ENCODE data around the gene EHBP1L1.

Gene EHBP1L1

DNA sequence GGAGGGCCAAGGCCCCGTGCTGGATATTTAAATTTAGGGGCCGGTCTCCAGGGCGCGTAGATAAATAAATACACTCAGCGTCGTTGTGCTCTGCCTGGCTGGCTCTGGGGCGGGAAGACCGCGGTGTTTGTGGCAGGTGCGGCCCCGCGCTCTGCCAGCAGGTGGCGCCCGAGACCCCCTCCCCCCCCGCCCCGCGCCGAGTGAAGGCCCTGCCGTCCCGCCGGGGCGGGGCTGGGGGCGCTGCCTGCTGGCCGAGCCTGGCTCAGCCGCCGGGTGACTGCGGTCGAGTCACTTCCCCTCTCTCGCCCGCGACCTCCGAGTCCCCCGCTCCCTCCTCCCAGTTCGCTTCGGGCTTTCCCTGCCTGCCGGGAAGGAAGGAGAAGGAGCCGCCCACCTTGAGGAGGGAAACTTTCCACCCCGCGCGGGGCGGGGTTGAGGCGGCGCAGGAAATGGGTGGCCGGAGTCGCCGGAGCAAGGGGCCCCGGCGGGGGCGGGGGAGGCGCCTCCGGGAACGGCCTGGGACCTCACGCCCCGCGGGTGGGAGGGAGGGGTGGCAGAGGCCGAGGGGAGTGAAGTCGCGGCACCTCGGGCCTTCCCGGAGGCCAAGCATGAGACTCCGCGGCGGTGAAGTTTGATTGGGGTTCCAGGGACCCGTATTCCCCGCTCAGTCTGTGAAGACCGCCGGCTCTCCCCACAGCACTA lies 1.6 kb upstream of the EHBP1L1 start:
- TF ChIP-seq GATA2 (IDR thresholded peaks at IDR 0.05; ENCODE audit: low read depth, low read length) (no peak), GATA3 (IDR thresholded peaks at IDR 0.05; ENCODE audit: low read depth, low read length) (no peak)

DNA sequence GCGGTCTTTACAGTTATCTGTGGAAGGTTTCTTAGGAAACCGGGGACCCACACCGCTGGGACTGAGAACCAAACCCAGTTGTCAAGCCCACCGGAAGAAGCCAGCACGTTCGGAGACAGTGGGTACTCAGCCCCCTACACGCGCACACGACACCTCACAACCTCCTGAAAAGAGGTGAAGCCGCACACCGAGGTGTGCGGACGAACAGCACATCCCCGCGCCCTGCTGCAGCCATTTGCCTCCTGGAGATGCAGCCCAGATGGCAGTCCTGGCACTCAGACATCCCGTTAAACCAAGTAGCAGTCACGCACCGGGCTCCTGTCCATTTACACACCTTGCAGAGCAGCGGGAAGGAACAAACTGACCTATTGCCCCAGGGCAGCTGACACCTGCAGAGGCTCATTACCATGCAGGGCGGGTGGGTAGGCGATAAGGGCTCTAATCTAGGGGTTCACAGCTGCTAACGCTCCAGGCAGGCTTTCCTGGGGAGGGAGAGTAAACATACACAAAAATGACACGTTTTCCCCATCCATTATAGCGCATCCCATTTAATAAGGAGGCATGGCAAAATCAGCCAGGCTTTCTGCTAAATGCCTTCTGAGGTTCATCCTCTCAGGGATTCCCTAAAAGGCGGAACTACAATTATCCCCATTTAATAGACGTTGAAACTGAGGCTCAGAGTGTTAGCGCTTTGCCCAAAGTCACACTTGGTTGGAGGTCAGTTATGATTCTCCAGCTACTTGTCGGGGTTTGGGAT lies 864 bp upstream of the EHBP1L1 start:
- no peak for TF ChIP-seq GATA3 (IDR thresholded peaks at IDR 0.05; ENCODE audit: low read depth, low read length)
- no peak for TF ChIP-seq GATA2 (IDR thresholded peaks at IDR 0.05; ENCODE audit: low read depth, low read length)

DNA sequence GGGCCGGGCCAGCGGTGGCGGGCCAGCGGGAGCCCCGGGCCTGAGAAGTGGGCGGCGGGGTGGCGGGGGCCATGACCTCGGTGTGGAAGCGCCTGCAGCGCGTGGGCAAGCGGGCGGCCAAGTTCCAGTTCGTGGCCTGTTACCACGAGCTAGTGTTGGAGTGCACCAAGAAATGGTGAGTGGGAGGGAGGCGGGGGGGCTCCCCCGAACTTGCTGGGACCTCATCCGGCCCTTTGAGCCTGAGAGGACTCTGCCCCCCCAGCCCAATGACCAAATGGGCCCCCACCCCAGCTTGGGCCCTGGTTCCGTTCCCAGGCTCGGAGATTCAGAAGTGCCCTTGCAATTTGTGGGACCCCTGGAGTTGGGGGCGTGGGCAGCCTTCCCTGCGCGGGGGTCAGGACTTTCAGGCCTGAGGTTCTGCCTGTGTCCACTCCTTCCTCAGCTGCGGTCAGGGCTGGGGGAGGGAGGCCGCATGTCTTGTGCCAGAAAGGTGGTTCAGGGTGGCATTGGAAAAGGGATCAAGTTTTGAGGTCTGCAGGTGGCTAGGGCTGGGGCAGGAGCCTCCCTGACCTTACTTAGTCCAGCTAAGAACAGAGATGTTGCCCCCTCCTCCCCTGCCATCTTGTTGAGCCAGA lies 496 bp downstream of the EHBP1L1 start:
- TF ChIP-seq GATA2 (IDR thresholded peaks at IDR 0.05; ENCODE audit: low read depth, low read length) = no peak
- no peak for TF ChIP-seq GATA3 (IDR thresholded peaks at IDR 0.05; ENCODE audit: low read depth, low read length)

DNA sequence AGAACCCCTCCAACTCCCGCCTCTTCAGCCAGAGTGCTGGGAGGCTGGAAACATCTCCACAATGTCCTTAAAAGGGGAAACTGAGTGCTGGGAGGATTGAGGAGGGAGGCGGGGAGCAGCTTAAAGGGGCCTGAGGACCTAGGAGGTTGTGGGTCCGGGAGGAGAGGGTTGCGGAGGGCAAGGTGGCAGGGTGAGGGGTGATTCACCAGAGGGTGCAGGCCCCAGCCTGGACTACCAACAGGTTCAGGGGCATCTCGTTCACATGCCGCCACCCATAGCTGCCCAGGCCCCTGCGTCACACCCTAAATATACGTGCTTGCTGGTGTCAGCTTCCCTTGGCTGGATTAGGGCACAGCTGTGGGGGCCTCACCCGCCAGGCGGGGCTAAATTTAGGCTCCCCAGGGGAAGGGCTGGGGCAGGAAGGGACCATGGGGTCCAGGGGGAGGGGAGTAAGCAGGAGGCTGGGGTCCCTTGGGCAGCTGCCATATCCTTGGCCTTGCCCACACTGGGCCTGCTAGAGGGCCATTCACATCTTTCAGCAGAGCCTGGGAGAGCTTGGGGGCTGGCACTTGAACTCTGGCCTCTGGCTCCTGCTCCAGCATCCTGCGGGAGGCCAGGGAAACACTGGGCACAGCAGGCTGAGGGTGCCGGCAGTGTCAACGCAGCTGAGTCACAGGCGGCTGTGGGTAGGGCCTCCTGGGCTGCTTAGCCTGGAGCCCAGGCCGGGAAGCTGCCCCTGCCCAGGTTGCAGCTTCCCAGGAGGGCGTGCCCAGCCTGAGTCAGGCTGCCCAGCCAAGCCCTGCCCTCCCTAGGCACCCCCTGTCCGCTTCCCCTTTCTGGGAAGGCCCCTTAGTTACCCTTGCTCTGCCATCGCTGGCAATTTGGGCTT lies 1.3 kb downstream of the EHBP1L1 start:
- TF ChIP-seq GATA3 (IDR thresholded peaks at IDR 0.05; ENCODE audit: low read depth, low read length) (no peak), GATA2 (IDR thresholded peaks at IDR 0.05; ENCODE audit: low read depth, low read length) (no peak)

GRCh38 chr11:65577756-65578109 lies 1.9 kb downstream of the EHBP1L1 start:
- TF ChIP-seq GATA3 (IDR thresholded peaks at IDR 0.05; ENCODE audit: low read depth, low read length) (no peak), GATA2 (IDR thresholded peaks at IDR 0.05; ENCODE audit: low read depth, low read length) (no peak)

GRCh38 chr11:65578134-65578533 lies 2.3 kb downstream of the EHBP1L1 start:
- TF ChIP-seq GATA2 (IDR thresholded peaks at IDR 0.05; ENCODE audit: low read depth, low read length) = no peak
- no peak for TF ChIP-seq GATA3 (IDR thresholded peaks at IDR 0.05; ENCODE audit: low read depth, low read length)

GRCh38 chr11:65578667-65579066 lies 2.8 kb downstream of the EHBP1L1 start:
- TF ChIP-seq GATA3 (IDR thresholded peaks at IDR 0.05; ENCODE audit: low read depth, low read length) = no peak
- no peak for TF ChIP-seq GATA2 (IDR thresholded peaks at IDR 0.05; ENCODE audit: low read depth, low read length)

- TF ChIP-seq GATA2 (IDR thresholded peaks at IDR 0.05; ENCODE audit: low read depth, low read length) = no peak
- TF ChIP-seq GATA3 (IDR thresholded peaks at IDR 0.05; ENCODE audit: low read depth, low read length) = no peak
Measured at GRCh38 chr11:65579291-65579690, 3.4 kb downstream of the EHBP1L1 start.

DNA sequence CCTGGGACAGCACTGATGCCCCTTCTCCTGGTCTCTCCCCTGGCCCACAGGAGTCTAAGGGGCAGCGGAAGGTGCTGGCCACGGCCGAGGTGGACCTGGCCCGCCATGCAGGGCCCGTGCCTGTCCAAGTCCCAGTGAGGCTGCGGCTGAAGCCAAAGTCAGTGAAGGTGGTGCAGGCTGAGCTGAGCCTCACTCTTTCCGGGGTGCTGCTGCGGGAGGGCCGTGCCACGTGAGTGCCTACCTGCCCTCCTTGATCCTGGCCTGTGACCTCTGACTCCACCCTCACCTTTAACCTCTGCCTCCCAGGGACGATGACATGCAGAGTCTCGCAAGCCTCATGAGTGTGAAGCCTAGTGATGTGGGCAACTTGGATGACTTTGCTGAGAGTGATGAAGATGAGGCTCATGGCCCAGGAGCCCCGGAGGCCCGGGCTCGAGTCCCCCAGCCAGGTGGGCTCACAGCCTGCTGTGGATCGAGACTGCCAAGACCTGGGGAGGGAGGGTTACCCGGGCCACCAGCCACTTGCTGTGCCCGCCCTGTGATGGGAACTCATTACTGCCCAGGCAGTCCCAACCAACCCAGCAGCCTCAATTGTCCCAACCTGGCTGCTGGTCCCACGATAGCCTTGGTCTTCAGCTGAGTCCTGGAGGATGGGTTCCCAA lies 4.3 kb downstream of the EHBP1L1 start:
- TF ChIP-seq GATA3 (IDR thresholded peaks at IDR 0.05; ENCODE audit: low read depth, low read length) (no peak), GATA2 (IDR thresholded peaks at IDR 0.05; ENCODE audit: low read depth, low read length) (no peak)

DNA sequence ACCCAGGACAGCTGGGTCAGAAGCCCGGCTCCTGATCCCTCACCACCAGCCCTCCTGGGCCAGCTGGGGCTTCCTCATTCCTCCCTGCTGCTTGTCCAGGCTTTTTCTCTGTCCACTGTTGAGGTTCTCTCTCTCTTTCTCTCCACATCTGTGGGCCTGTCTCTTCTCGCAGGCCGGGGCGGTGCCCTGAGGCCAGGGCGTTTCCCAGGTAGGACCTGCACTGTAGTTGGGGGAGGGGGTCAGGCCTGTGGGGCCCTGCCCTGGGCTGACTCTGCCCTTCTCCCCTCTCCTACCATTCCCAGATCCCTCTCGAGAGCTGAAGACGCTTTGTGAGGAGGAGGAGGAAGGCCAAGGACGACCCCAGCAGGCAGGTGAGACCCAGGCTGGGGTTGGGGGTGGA lies 4.9 kb downstream of the EHBP1L1 start:
- TF ChIP-seq GATA3 (IDR thresholded peaks at IDR 0.05; ENCODE audit: low read depth, low read length) = no peak
- no peak for TF ChIP-seq GATA2 (IDR thresholded peaks at IDR 0.05; ENCODE audit: low read depth, low read length)

DNA sequence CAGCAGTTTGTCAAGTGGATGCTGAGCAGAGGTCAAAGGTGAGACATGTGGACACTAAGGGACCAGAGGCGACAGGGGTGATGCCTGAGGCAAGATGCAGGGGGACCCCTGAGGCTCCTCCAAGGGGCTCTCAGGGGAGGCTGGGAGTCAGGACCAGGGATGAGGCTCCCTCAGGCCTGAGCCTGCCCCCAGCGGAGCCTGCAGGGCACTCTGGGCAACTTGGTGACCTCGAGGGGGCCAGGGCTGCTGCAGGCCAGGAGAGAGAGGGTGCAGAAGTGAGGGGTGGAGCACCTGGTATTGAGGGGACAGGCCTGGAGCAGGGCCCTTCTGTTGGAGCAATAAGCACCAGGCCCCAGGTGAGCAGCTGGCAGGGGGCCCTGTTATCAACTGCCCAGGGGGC lies 6.1 kb downstream of the EHBP1L1 start:
- TF ChIP-seq GATA2 (IDR thresholded peaks at IDR 0.05; ENCODE audit: low read depth, low read length) (no peak), GATA3 (IDR thresholded peaks at IDR 0.05; ENCODE audit: low read depth, low read length) (no peak)

GRCh38 chr11:65583589-65583988 lies 7.7 kb downstream of the EHBP1L1 start:
- TF ChIP-seq GATA2 (IDR thresholded peaks at IDR 0.05; ENCODE audit: low read depth, low read length) (no peak), GATA3 (IDR thresholded peaks at IDR 0.05; ENCODE audit: low read depth, low read length) (no peak)

- TF ChIP-seq GATA2 (IDR thresholded peaks at IDR 0.05; ENCODE audit: low read depth, low read length) (no peak), GATA3 (IDR thresholded peaks at IDR 0.05; ENCODE audit: low read depth, low read length) (no peak)
Measured at GRCh38 chr11:65584106-65584505, 8.3 kb downstream of the EHBP1L1 start.
